Measurements from ENCODE around the gene KCNH2. TPM values are rescaled to one million over a fixed set of nuclear protein-coding genes. Genes with fewer than 3 reads are reported as not detected.
"Not testable (repeated sequence)": the region's sequence is repeated elsewhere in the genome, so short reads cannot be mapped to it uniquely, and the experiment has no call there.

The KCNH2 gene
- total RNA-seq, 1 donor from 2014 or later = not detected

GRCh38 chr7:151012031-151012692 is 34.0 kb upstream of the KCNH2 start:
- DNase-seq (ENCODE audit: extremely low read depth, low read depth, low spot score) = no peak

- DNase-seq (ENCODE audit: extremely low read depth, low read depth, low spot score) = not testable (repeated sequence)
These were observed 33.5 kb upstream of the KCNH2 start for GRCh38 chr7:151011616-151012015.

- no peak for DNase-seq (ENCODE audit: extremely low read depth, low read depth, low spot score)
These were observed 32.9 kb upstream of the KCNH2 start for GRCh38 chr7:151011097-151011409.

GRCh38 chr7:151010307-151011096 is 32.4 kb upstream of the KCNH2 start:
- DNase-seq (ENCODE audit: extremely low read depth, low read depth, low spot score) = no peak

GRCh38 chr7:151010037-151010306 is 31.9 kb upstream of the KCNH2 start:
- no peak for DNase-seq (ENCODE audit: extremely low read depth, low read depth, low spot score)

- no peak for DNase-seq (ENCODE audit: extremely low read depth, low read depth, low spot score)
These were observed 31.4 kb upstream of the KCNH2 start for GRCh38 chr7:151009327-151010036.

- no peak for DNase-seq (ENCODE audit: extremely low read depth, low read depth, low spot score)
These were observed 30.6 kb upstream of the KCNH2 start for GRCh38 chr7:151008511-151009323.

- no peak for DNase-seq (ENCODE audit: extremely low read depth, low read depth, low spot score)
These were observed 30.0 kb upstream of the KCNH2 start for GRCh38 chr7:151008143-151008510.

GRCh38 chr7:151007469-151007898 is 29.4 kb upstream of the KCNH2 start:
- no peak for DNase-seq (ENCODE audit: extremely low read depth, low read depth, low spot score)

- no peak for DNase-seq (ENCODE audit: extremely low read depth, low read depth, low spot score)
These were observed 28.6 kb upstream of the KCNH2 start for GRCh38 chr7:151006590-151007300.

- no peak for DNase-seq (ENCODE audit: extremely low read depth, low read depth, low spot score)
These were observed 27.4 kb upstream of the KCNH2 start for GRCh38 chr7:151005566-151005965.

GRCh38 chr7:151003572-151003971 is 25.5 kb upstream of the KCNH2 start:
- no peak for DNase-seq (ENCODE audit: extremely low read depth, low read depth, low spot score)

- no peak for DNase-seq (ENCODE audit: extremely low read depth, low read depth, low spot score)
These were observed 23.4 kb upstream of the KCNH2 start for GRCh38 chr7:151001546-151001945.

GRCh38 chr7:151000897-151001495 is 22.9 kb upstream of the KCNH2 start:
- DNase-seq (ENCODE audit: extremely low read depth, low read depth, low spot score) = no peak

GRCh38 chr7:150999497-151000230 is 21.5 kb upstream of the KCNH2 start:
- DNase-seq (ENCODE audit: extremely low read depth, low read depth, low spot score) = no peak

- DNase-seq (ENCODE audit: extremely low read depth, low read depth, low spot score) = no peak
These were observed 20.9 kb upstream of the KCNH2 start for GRCh38 chr7:150999001-150999400.

GRCh38 chr7:150998341-150998740 is 20.2 kb upstream of the KCNH2 start:
- DNase-seq (ENCODE audit: extremely low read depth, low read depth, low spot score) = no peak

GRCh38 chr7:150997817-150998216 is 19.7 kb upstream of the KCNH2 start:
- no peak for DNase-seq (ENCODE audit: extremely low read depth, low read depth, low spot score)

GRCh38 chr7:150997075-150997511 is 19.0 kb upstream of the KCNH2 start:
- DNase-seq (ENCODE audit: extremely low read depth, low read depth, low spot score) = no peak

Measured in glomerular endothelial cell (primary cell).